ENCODE measurements around the gene TSPAN5. TPM values are rescaled to one million over a fixed set of nuclear protein-coding genes. Genes with fewer than 3 reads are reported as not detected.

TSPAN5 gene
- total RNA-seq, 4 donors from 2014 or later = 25.5 to 41.5 (median 36.5) TPM

DNA sequence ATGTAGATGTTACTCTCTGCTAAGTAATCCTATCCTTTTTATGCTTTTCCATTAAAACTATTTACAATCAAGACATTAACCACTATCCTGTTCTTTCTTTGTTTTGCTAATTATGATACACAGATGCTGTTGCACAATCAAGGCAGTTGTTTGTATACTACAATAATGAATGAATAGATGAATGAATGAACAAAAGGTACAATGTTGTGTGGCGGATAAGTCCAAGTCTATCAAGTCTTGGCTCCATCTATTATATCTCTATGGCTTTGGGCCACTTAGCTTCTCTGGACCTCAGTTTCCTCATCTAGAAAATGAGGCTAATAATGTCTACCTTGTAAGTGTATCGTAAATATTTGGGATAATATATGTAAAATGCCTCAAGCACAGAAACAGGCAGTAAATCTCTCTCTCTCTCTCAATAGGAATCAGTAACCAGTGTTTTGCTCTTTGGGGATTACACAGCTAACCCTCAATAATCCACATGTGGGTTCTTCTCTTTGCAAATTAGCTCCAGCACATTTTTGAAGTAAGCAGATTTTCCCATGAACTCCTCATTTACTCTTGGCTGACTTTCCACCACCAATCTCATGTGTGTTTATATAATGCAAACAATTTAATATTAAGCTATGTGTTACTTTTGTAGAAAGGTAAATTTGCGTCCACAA, 27.8 kb upstream of the TSPAN5 start:
- no peak overlapping the region for H3K4me3 ChIP-seq (ENCODE audit: low read depth, poor library complexity, severe bottlenecking)
- TF ChIP-seq POLR2A (IDR thresholded peaks at IDR 0.05) = no peak
- TF ChIP-seq, protein P1, sequence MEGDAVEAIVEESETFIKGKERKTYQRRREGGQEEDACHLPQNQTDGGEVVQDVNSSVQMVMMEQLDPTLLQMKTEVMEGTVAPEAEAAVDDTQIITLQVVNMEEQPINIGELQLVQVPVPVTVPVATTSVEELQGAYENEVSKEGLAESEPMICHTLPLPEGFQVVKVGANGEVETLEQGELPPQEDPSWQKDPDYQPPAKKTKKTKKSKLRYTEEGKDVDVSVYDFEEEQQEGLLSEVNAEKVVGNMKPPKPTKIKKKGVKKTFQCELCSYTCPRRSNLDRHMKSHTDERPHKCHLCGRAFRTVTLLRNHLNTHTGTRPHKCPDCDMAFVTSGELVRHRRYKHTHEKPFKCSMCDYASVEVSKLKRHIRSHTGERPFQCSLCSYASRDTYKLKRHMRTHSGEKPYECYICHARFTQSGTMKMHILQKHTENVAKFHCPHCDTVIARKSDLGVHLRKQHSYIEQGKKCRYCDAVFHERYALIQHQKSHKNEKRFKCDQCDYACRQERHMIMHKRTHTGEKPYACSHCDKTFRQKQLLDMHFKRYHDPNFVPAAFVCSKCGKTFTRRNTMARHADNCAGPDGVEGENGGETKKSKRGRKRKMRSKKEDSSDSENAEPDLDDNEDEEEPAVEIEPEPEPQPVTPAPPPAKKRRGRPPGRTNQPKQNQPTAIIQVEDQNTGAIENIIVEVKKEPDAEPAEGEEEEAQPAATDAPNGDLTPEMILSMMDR (IDR thresholded peaks at IDR 0.05) = no peak
- DNase-seq (ENCODE audit: low spot score in 2 of 2) = no peak
- WGBS, 2 donors = 80 to 82% methylated on average over 3 of the region's 3 CpGs
- intact Hi-C loops (cut with DNase I; ENCODE audit: low total_unique reads) = no loop called here

DNA sequence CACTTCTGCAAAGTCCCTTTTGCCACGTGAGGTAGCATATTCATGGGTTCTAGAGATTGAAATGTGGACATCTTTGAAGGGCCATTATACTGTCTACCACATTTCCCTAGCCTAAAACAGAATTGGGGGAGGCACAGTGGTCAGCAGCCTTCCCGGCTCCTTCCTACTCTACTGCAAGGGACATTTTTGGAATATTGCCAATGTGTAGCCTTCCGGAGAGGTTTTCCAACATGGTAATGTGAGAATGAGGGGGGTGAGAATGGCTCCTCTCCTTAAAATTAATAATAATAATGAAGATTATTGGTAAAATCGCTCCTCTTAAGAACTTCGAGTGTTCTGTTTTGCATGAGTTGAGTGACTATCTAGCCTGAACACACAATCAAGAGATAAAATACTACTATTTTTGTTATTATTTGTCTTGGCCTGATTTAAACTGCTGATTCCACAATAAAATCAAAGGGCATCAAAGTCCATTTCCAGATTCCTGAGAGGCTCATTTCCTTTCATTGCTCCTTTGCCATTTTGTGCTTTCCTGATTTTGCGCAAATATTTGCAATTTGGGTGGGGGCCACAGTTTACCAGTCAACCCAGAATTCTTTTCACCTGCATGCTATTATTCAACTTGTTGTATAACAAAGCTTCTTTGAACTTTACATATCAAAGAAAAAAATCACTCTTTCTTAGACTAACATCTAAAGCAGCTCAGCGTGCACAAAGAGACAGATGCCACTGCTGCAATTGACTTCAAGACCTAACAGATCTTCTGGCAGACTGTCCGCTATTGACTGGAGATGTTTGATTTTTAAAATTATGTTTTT, 27.0 kb upstream of the TSPAN5 start:
- no peak for DNase-seq (ENCODE audit: low spot score in 2 of 2)
- TF ChIP-seq, protein P1 (IDR thresholded peaks at IDR 0.05) = no peak
- TF ChIP-seq POLR2A (IDR thresholded peaks at IDR 0.05) = no peak
- H3K4me3 ChIP-seq (ENCODE audit: low read depth, poor library complexity, severe bottlenecking) = no peak overlapping the region
- 78 to 86% methylated on average over 8 of the region's 8 CpGs for WGBS, 2 donors
- intact Hi-C loops (cut with DNase I; ENCODE audit: low total_unique reads) = no loop called here

DNA sequence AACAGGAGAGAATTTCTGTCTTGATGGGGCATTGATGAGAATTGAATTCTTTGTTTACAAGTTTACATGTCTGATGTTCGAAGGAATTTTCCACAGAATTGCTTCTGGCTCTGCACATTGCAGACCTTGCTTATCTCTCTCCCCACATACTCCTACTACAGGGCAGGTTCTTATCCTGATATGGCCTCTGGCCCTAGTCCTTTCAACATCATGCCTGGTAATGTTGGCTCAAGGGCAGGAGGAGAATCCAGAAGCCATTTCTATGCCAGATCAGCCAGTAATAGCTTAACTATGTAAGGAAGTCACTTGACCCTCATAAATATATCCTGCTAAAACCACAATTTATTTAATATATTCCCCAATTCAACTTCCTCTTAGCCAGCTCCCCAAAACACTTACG, 24.3 kb upstream of the TSPAN5 start:
- TF ChIP-seq POLR2A (IDR thresholded peaks at IDR 0.05) = no peak
- TF ChIP-seq, protein P1 (IDR thresholded peaks at IDR 0.05) = no peak
- DNase-seq (ENCODE audit: low spot score in 2 of 2) = no peak
- H3K4me3 ChIP-seq (ENCODE audit: low read depth, poor library complexity, severe bottlenecking) = no peak overlapping the region
- 80 to 86% methylated on average over 2 of the region's 2 CpGs for WGBS, 2 donors
- intact Hi-C loops (cut with DNase I; ENCODE audit: low total_unique reads) = no loop called here

DNA sequence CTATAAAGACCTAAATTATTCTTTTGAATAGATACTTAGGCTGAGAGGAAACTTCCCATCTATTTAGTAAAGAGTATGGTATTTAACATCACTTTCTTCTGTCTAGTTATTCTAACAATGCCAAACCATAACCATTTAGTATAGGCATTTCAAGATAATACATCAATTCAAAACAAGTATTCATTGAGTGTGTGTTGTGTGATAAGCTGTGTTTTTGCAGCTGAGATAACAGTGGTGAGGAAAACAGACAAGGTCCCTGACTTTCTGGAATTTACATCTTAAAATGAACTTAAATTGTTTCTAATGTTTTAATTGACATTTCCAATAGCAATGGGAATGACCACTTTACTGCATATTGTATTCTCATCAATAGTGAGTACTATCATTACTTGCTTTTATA, 22.4 kb upstream of the TSPAN5 start:
- intact Hi-C loops (cut with DNase I; ENCODE audit: low total_unique reads) = no loop called here
- H3K4me3 ChIP-seq (ENCODE audit: low read depth, poor library complexity, severe bottlenecking) = no peak overlapping the region
- no peak for TF ChIP-seq POLR2A (IDR thresholded peaks at IDR 0.05)
- TF ChIP-seq, protein P1 (IDR thresholded peaks at IDR 0.05) = no peak
- no peak for DNase-seq (ENCODE audit: low spot score in 2 of 2)

DNA sequence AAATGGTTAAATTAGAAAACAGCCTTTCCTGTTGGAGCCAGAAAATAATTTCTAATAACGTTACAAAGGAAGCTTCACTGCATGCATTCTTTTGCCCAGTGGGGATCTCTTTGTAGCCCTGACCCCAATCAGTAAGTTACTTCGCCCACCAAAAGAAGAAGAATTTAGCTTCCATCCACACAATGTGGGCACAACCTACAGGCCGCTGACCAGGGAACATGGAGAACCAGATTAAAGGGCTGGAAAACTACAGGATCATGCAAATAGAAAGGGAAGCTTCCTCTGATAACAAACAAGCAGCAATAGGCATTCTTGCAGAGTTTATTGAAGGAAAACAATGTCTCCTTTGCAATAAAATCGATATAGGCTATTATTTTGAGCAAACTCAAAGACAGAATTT, 21.3 kb upstream of the TSPAN5 start:
- DNase-seq (ENCODE audit: low spot score in 2 of 2) = no peak
- intact Hi-C loops (cut with DNase I; ENCODE audit: low total_unique reads) = no loop called here
- TF ChIP-seq POLR2A (IDR thresholded peaks at IDR 0.05) = no peak
- TF ChIP-seq, protein P1 (IDR thresholded peaks at IDR 0.05) = no peak
- no peak overlapping the region for H3K4me3 ChIP-seq (ENCODE audit: low read depth, poor library complexity, severe bottlenecking)
- 56 to 66% methylated on average over 4 of the region's 4 CpGs for WGBS, 2 donors

All from lower leg skin (tissue), 4 donors.